HG02870 (cell line): ENCODE data around the gene B4GALNT4.
A peak's percentile ranks its signal among the peaks of the same experiment; 100 is the strongest.
"Not testable (repeated sequence)": the region's sequence is repeated elsewhere in the genome, so short reads cannot be mapped to it uniquely, and the experiment has no call there.

Source experiments
- ATAC-seq: cut with Tn5 transposase; IDR thresholded peaks from one replicate; pipeline ENCODE4 v1.9.1; 2021; ENCODE audit warnings: mild to moderate bottlenecking, moderate library complexity; ENCODE audit not compliant: unreplicated experiment

B4GALNT4 gene

DNA sequence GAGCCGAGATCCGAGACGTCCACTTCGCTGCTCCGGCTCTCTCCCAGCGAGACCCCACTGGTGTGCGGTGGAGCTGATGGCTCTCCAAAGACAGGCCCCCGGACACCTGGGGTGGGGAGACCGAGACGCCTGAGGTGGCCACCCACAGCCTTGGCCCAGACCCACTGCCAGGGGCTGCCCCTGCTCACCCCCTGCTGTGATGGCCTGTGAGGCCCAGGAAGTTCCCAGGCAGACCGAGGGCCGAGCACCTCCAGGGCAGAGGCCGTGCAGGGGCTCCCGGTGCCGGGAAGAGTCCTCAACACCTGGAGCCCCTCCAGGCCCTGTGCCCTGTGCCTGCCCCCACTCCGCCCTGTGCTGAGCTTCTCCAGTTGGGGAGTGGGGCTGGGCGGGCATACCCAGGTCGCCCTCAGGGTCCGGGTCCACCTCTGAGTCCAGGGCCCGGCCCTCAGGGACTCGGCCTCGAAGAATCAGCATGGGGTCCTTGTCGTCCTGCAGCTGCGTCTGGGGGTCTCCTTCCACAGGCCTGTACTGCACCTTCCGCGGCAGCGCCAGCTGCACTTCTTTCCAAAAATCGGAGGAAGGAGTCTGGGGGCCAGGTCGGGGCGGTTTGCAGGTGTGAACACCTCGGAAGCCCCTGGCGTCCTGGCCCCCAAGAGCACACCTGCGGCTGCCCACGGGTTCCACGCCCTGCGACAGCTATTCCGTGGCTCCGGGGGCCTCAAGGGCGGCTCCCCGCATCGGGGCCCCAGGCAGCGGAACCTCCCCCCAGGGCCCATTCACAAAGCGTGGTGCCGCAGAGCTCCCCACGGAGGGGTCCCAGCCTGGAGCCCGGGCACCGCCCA lies 36.9 kb downstream of the B4GALNT4 start:
- ATAC-seq = no peak

GRCh38 chr11:406796-407650 lies 37.7 kb downstream of the B4GALNT4 start:
- peak; percentile 59 for ATAC-seq

DNA sequence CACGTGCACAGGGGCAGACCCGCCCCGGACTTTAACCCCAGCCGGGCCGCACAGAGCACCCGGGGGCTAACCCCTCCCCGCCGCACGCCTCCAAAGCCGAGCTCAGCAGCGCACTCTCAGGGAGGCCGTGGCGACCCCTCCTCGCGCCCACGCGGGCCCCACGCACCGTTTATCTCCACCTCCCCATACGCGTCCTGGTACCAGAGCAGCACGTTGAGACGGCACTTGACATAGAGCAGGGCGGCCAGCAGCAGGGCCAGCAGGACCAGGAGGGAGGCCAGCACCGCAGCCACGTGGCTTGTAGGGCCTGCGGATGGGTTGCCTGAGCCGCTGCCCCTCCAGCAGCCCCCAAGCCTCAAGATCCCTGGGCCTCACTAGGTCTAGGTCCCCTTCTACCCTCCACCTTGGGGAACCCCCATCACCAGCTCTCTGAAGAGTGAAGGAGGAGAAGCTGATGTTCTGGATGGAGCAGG lies 38.4 kb downstream of the B4GALNT4 start:
- no peak for ATAC-seq

- no peak for ATAC-seq
Measured at GRCh38 chr11:408154-409007, 39.1 kb downstream of the B4GALNT4 start.

DNA sequence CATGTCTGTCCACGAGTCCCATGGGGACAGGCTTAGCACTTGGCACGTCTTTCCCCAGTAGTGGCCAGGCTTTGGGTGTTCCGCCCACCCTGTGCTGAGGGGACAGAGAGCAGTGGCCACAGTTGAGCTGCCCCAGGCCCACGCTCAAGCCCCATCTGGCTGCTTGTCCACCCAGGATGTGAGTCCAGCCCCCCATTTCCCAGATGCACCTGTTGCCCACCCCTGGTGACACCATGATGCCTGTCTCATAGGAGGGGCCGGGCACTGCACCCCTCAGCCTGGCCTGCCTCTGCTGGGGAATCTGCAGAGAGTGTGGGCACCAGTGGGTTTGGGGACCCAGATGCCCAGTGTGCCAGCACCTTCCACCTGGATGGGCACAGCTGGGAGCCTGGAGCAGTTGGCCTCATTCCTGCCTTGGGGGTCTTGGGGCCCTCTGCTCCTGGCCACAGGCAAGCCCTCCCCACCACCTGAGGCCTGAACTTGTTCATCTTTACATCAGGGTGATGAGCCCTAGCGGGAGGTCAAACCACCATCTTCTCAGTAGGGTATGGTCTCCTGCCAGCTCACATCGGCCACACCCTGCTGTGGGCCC lies 39.8 kb downstream of the B4GALNT4 start:
- no peak for ATAC-seq

GRCh38 chr11:409600-410483 lies 40.5 kb downstream of the B4GALNT4 start:
- no peak for ATAC-seq

DNA sequence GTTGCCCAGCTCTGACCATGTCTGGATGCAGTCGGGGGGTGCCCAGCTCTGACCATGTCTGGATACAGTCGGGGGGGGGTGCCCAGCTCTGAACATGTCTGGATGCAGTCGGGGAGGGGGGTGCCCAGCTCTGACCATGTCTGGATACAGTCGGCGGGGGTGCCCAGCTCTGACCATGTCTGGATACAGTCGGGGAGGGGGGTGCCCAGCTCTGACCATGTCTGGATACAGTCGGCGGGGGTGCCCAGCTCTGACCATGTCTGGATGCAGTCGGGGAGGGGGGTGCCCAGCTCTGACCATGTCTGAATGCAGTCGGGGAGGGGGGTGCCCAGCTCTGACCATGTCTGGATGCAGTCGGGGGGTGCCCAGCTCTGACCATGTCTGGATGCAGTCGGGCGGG lies 41.4 kb downstream of the B4GALNT4 start:
- not testable (repeated sequence) for ATAC-seq

GRCh38 chr11:411520-411919 lies 42.2 kb downstream of the B4GALNT4 start:
- ATAC-seq = not testable (repeated sequence)

DNA sequence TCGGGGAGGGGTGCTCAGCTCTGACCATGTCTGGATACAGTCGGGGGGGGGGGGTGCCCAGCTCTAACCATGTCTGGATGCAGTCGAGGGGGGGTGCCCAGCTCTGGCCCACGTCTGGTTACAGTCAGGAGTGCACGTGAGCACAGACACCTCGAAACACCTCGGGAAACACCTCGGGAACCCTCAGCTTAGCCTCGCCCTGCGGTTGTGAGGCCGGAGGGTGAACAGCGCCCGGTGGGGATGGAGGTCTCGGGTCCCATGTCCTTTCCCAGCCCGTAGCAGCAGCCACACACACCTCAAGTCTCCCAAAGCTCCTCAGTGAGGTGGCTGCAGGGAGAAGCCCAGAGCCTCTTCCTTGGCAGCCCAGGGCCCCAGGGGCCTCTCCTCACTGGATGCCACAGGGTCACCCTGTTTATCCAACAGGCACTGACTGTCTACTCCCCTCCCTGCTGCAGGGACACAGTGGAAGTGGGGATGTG lies 43.4 kb downstream of the B4GALNT4 start:
- no peak for ATAC-seq

GRCh38 chr11:413120-414081 lies 44.1 kb downstream of the B4GALNT4 start:
- no peak for ATAC-seq

DNA sequence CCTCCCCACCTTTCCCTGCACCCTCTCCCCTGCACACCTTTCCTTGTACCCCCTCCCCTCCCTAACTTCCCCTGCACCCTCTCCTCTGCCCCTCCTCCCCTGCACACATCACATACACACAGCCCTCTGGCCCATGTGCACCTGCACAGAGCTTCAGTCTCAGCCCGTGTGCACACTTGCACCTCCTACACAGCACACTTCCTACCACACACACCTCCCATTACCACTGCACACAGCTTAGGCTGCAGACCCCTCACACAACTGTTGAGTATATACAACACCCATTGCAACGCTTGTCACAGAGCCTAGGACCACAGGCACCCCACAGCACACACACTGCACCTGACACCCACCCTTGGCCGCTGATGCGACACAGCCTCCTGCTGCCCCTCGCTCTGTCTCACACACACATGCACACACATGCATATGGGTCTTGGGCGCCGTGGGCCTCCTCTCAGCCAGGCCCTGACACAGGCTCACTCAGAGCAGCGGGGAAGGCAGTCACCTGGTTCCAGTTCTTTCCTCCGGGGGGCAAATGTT lies 45.1 kb downstream of the B4GALNT4 start:
- ATAC-seq = no peak

DNA sequence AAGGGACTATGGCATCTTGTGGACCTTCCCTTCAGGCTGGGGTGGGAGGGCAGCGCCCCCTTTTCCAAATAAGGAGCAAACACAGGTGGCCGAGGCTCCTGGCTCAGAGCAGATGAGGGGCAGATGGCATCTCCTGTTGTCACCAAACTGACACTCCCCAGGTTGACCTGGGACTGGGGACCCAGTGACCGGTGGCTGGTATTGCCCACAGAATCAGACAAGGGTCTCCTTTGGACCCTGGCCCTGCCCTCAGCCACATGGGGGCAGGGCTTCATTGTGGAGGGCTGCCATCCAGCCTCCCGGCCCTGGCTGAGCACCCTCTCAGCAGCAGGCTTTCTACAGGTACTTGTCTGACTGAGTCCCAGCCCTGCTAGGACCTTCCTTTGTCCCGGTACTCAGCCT lies 46.3 kb downstream of the B4GALNT4 start:
- no peak for ATAC-seq

GRCh38 chr11:416051-416756 lies 46.9 kb downstream of the B4GALNT4 start:
- ATAC-seq = no peak

DNA sequence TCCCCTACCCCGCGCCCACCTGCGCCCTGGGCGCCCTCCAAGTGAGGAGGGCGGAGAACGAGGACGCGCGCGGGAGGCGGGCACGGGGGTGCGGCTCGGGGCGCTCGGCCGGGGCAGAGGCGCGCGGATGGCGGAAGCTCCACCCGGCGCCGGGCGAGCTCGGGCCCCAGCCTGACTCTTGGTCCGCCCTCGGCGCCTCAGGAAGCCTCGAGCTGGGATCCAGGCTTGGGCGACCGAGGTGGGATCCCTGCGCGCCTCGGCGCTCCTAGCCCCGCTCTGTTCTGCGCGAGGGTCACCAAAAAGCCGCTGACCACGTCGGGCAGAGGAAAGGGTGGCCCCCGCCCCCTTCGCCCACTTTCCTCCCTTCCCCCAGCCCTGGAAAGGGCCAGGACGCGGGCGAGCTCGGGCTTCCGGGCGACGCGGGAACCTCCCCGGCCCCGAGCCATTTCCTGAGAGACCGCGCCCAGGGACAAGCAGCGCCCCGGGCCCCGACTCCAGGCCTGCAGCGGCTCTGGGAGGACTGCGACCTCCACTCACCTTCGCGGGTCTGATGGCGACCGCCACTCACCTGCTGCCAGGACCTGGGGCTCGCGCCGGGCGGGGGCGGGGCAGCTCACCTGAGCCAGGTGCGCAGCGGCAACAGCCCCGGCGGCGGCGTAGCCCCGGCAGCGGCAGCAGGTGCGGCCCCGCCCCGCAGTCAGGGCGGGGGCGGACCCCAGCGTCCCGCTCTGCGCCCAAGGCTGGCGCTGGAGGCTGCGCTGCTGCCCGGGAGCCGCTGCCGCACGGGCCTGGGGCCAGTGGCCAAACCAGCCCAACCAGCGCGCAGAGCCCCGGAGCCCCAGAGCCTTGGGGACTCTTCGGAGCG lies 47.7 kb downstream of the B4GALNT4 start:
- no peak for ATAC-seq

DNA sequence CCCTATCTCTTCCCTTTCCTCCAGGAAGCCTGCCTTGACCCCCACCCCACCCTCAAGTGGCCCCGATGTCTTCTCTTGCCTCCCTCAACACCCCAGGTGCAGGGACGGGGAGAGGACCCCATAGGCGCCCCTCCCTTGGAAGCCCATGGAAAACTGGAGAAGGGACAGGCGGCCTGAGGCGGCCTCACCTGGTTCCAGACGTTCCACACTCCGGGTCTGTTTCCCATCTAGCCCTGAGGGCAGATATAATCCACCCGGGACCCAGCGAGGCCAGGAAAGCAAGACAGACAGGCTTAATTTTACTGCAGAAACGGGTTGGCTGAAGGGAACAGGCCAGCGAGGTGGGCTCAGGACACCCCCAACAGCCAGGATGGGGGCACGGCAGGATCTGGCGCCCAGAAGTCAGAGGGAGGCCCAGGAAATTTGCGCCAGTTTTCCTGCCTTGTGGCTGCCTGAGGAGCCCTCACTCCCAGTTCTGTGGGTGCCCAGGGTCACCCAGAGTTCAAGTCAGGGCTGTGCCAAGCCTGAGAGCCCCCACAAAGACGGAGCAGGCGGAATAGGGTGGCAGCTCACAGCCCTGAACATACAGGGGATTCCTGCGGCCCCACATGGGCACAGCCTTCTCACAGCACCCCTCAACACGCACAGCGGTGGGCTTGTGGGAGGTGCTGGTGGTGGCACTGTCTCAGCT lies 48.5 kb downstream of the B4GALNT4 start:
- no peak for ATAC-seq
